GM18526 (cell line): Measurements from ENCODE around the gene TMEM187.

Experiments
- POLR2A ChIP-seq: IDR thresholded peaks from 3 replicates; pipeline ENCODE4 v1.6.1; 2011; ENCODE audit not compliant: insufficient read length; ENCODE audit errors: extremely low read depth

Gene TMEM187

DNA sequence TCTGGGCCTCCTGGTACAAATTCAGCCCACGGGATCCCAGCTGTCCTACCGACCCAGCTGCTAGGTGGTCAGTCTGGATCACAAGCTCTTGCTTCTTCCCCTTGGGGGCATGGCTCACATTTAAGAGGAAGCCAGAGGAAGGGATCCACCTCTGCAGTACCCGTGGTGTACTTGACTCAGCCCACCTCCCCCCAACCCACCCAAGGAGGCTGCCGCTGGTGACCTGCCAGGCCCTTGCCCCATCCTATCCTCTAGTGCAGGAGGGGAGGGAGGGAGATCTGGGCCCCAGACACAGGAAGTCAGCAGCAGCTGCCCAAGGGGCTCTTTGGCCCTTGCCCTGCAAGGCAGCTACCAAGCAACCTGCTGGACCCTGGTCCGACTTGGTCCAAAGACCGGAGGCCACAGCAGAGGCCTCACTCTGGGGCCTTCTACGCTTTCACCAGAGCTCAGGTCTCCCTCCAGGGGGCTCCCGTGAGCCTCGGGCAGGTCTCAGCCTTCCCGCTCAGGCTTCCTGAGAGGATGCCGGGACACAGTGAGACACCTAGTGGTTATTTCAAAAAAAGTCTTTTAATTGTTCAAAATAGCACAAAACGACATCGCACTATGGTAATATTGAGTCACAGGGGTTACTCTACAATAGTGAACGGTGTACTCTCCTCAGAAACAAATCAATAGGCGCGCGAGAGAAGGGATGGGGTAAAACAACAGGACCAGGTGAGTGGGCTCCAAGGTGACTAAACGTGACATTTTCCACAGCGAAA, 25.4 kb upstream of the TMEM187 start:
- TF ChIP-seq POLR2A, result no peak

DNA sequence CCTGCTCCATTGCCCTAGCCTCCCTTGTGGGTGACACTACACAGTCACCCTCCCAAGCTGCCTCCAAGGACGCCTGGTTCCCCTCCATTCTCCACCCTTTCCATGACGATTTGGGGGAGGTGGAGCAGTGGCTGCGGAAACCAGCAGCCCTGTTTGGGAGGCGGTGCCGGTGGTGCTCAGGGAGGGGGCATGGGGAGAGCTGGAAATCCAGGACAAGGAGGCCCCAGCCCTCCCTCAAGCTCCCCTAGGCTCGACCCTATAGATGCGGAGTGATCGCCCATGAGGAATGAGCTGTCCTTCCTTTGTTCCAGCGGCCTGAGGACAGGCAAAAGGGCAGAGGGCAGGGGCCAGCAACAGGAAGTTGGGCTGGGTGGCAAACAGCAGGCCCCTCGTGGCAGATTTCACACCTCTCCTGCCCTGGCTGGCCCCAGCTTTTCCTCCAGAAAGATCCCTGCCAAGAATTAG, 24.5 kb upstream of the TMEM187 start:
- no peak for TF ChIP-seq POLR2A

- no peak for TF ChIP-seq POLR2A
Measured at GRCh38 chrX:153948847-153949805, 23.4 kb upstream of the TMEM187 start.

DNA sequence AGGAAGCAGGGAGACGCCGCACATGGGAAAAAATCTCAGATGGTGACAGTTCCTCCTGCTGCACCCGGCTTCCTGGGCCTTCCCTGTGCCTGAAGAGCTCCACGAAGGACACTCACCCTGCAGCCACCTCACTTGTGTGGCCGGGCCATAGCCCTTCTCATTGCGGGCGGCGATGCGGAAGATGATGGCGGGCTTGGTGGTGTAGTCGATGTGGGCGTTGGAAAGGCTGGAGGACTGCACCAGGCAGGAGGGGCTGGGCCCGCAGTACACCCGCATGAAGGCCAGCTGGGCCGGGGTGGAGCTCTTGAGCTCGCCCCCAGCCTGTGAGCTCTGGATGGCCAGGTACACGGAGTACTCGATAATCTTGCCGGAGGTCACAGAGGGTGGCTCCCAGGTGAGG, 22.4 kb upstream of the TMEM187 start:
- no peak for TF ChIP-seq POLR2A

DNA sequence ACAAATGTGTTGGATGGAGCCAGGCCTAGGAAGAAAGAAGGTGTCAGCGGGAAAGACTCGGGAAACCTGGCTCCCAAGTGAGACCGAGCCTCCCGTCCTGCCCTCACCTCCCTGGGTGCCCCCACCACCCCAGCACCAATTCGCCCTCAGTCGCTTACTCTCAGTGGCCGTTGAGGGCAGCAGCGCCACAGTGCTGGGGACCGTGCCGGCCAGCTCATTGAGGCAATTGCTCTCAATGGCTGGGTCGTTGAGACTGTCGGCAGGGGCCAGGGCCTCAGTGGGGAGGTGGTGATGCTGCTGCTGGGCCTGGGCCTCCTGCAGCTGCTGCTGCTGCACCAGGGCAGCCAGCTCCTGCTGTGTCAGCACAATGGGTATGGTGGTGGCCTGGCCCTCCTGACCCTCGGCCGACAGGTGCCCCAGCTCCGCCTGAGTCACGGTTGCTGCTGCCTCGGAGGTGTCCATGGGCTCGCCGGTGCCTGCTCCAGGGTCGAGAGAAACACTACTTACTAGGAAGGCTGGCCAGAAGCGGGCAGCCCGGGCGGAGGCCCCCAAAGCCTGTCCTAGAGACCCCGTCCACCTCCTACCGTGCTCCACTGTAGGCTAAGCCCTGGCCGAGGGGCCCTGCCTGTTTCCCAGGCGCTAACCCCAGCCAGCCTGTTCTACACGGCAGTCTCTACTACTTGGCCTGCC, 20.7 kb upstream of the TMEM187 start:
- no peak for TF ChIP-seq POLR2A

GRCh38 chrX:153952373-153953026, 20.1 kb upstream of the TMEM187 start:
- TF ChIP-seq POLR2A, result no peak

GRCh38 chrX:153953342-153953830, 19.2 kb upstream of the TMEM187 start:
- TF ChIP-seq POLR2A, result peak; percentile 23

GRCh38 chrX:153953892-153954557, 18.5 kb upstream of the TMEM187 start:
- no peak for TF ChIP-seq POLR2A

DNA sequence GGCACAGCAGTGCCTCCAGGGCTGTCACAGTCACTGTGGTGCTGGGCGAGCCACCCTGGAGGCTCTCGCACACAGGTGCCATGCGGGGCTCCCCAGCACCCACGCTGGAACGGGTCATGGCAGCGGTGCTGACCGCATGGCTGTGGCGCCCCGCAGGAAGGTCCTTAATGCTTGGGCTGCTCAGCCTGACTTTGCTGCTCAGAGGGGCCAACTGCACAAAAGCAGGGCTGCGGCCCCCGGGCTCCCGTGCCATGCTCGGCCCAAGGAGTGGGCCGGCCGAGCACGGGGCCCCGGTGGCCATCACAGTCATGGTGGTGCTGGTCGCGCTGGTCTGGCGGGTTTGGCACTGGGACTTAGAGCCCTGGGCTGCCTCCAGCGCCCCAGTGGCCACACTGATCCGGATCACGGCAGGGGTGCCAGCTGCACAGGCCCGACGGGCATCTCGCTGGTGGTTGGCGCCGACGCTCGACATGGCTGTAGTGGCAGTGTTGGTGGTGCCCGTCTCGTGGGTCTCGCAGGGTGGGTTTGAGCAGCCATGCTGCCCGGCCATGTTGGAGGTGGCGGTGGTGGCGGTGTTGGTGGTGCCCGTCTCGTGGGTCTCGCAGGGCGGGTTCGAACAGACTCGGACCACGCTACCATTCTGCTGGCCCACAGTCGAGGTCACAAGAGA, 17.9 kb upstream of the TMEM187 start:
- no peak for TF ChIP-seq POLR2A

DNA sequence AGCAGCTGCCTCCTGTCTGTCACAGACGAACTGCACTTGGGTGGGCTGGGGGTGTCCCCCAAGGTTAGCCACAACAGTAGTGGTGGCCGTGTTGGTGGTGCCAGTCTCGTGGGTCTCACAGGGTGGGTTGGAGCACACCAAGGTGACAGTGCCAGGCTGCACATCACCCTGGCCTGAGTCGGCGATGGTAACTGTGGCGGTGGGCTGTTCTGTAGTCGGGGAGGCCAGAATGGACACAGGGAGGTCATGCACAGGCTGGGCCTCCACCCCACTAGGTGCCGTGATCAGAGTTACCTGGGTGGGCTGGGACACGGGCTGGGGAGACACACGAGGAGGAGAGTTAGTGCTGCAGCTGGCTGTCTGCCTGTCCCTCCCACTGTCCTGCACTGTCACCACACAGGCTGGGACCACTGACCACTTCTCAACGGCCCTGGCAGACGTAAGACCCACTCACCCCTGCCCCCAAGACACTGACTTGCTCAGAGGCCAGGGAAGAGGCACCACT, 17.3 kb upstream of the TMEM187 start:
- TF ChIP-seq POLR2A, result no peak

DNA sequence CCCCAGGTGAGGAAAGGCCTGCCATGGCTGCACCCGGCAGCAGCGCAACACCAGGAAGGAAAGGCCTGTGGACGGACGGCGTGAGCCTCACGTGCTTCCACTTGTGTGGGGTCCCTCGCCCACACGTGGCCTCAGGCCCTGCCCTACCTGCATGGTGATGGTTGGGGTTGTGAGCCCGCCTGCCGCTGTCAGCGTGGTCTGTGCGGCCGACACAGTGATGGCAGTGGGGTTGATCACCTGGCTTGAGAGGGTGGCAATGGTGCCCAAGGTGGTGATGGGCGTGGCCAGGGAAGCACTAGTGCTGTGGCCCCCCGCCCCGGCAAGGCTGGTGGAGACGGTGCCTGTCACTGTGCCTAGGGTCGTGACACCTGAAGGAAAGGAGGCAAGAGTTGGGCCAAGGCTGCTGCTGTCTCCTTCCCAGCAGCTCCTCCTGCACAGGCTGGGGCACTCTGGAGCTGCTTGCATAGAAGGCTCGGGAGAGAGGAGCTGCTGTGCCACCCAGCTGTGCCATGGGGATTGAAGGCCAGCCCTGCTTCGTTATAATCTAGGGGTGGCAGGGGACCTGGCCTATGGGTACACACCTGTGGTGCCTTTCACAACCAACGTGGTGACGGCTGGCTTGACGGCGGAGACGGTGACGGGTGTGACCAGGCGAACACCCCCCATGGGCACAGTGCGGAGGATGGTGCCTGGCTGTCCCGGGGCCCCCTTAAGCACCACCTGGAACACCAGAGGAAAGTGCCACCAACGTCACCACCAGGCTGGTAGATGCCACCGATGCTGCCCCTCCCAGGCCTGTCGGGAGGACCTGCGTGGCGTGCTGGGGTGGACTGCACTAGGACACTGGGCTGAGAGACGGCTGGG, 16.3 kb upstream of the TMEM187 start:
- TF ChIP-seq POLR2A, result no peak

- no peak for TF ChIP-seq POLR2A
Measured at GRCh38 chrX:153957224-153957623, 15.3 kb upstream of the TMEM187 start.

- no peak for TF ChIP-seq POLR2A
Measured at GRCh38 chrX:153958605-153959004, 13.9 kb upstream of the TMEM187 start.

- no peak for TF ChIP-seq POLR2A
Measured at GRCh38 chrX:153959649-153960048, 12.9 kb upstream of the TMEM187 start.
